H4 (cell line): ENCODE measurements around the gene TAGLN. TPM values are rescaled to one million over a fixed set of nuclear protein-coding genes. Genes with fewer than 3 reads are reported as not detected.
A peak's percentile ranks its signal among the peaks of the same experiment; 100 is the strongest.

Experiments
- DNase-seq: peaks from one replicate; pipeline ENCODE4 v3.0.0-alpha.2; 2015; ENCODE audit warnings: low spot score
- total RNA-seq: library from RNA; depleted of rRNA; stranded (reverse); fragments of >200 nt; shearing (Covaris generic); gene quantifications from 2 replicates; pipeline ENCODE4 v1.2.3, GENCODE V29; 2014

The TAGLN gene
- total RNA-seq, 1 experiment from 2014 or later: 20.8 TPM

- DNase-seq: no peak
These were observed 15.4 kb downstream of the TAGLN start for GRCh38 chr11:117214404-117215110.

- DNase-seq: no peak
These were observed 18.2 kb downstream of the TAGLN start for GRCh38 chr11:117217141-117218084.

- no peak for DNase-seq
These were observed 19.2 kb downstream of the TAGLN start for GRCh38 chr11:117218133-117218915.

GRCh38 chr11:117219001-117219400, 19.8 kb downstream of the TAGLN start:
- no peak for DNase-seq

- no peak for DNase-seq
These were observed 20.3 kb downstream of the TAGLN start for GRCh38 chr11:117219455-117219854.

GRCh38 chr11:117219995-117220394, 20.8 kb downstream of the TAGLN start:
- no peak for DNase-seq

GRCh38 chr11:117220568-117220967, 21.4 kb downstream of the TAGLN start:
- no peak for DNase-seq

GRCh38 chr11:117220999-117221774, 22.0 kb downstream of the TAGLN start:
- DNase-seq: no peak

- DNase-seq: peak; percentile 38
These were observed 22.8 kb downstream of the TAGLN start for GRCh38 chr11:117221775-117222517.

GRCh38 chr11:117222991-117223740, 24.0 kb downstream of the TAGLN start:
- DNase-seq: no peak

- DNase-seq: no peak
These were observed 24.8 kb downstream of the TAGLN start for GRCh38 chr11:117223741-117224689.

- no peak for DNase-seq
These were observed 26.5 kb downstream of the TAGLN start for GRCh38 chr11:117225553-117226170.

- DNase-seq: peak; percentile 63
These were observed 27.5 kb downstream of the TAGLN start for GRCh38 chr11:117226388-117227385.

- no peak for DNase-seq
These were observed 28.9 kb downstream of the TAGLN start for GRCh38 chr11:117228091-117228490.

- no peak for DNase-seq
These were observed 30.2 kb downstream of the TAGLN start for GRCh38 chr11:117229411-117229810.

- DNase-seq: no peak
These were observed 30.7 kb downstream of the TAGLN start for GRCh38 chr11:117229931-117230285.
